NCI-H510A (cell line): Measurements from ENCODE around the gene PLPPR5.

Experiments
- DNase-seq: peaks from one replicate; lab custom pipeline; 2025; lab: John Stamatoyannopoulos, UW

PLPPR5 gene

DNA sequence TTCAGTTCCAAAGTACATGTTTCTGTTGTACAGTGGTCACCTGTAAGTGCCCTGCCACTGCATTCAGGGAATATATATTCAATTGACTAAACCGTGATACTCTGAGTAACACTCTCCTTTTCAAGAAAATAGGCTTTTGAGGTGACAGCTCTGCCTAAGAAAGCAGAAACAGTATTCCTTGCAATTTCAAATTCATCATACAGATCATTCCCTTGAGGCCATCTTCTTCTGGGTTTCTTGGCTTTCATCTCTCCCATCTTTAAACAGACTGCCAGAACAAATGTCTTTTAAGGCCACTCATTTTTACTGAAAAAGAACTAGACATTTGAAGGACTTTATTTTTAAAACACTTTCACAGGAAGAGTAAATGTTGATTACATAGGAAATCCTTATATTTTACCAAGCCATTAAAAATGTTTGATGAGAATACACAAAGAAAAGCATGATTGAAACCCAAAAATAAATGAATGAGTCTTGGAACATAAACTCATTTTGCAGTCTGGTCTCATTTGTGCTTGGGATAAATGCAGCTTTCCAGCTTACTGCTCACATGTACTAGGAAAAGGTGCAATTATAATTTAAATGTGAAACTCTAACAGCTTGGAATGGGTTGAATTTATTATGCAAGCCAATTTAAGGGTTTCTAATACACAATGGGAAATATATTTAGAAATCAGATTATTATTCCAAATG is 34.7 kb downstream of the PLPPR5 start:
- DNase-seq, result no peak

DNA sequence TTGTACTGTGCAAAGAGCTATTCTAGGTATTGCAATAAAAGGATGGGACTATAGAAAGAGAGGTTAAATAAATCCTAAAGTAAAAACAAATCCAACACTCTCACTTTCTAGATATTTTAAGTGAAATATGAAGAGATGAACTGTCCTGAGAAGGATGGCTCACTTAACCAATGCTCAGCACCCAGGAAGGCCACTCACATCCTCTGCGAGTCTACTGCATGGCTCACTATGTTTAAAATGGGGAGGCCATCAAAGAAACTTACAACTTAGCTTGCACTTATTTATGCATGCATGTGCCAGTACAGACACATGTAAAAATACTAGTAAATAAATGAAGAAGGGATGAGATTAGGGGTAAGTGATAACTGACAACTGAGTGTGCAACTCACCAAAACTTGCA is 37.5 kb downstream of the PLPPR5 start:
- no peak for DNase-seq

DNA sequence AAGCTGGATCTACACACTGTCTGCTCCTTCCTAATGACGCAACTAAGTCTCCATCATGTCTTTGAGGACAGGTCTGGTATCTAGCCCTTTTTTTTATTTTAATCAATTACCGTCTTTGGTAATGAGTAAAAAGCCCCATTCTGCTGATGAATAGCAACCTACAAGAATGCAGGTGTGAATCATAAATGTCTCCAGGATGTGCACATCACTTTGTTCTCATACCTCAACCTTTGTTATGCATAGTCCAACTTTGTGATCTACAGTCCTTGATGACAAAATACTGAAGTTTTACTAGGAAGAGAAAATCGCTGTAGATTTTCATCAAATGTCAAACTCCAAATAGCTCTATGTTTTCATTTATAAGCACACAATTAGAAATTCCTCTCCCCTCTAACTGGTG is 39.3 kb downstream of the PLPPR5 start:
- DNase-seq, result no peak

DNA sequence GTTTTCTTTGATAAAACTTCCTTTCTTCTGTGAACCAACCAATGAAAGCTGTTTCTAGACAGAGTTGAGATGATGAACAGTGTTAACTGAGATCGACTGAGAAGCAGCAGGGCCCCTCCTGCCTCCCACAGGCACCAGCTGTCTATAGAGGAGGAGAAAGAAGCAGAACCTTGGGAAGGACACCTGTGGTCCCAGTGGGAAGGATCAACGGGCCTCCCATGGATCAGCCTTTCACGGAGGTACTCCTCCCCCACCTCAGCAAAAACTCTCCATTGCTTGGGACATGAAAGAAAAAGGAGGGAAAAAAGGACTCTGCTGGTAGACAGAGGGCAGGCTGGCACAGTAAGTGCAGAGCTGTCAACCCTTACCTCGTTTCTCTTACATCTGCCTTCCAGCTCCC is 40.5 kb downstream of the PLPPR5 start:
- no peak for DNase-seq

DNA sequence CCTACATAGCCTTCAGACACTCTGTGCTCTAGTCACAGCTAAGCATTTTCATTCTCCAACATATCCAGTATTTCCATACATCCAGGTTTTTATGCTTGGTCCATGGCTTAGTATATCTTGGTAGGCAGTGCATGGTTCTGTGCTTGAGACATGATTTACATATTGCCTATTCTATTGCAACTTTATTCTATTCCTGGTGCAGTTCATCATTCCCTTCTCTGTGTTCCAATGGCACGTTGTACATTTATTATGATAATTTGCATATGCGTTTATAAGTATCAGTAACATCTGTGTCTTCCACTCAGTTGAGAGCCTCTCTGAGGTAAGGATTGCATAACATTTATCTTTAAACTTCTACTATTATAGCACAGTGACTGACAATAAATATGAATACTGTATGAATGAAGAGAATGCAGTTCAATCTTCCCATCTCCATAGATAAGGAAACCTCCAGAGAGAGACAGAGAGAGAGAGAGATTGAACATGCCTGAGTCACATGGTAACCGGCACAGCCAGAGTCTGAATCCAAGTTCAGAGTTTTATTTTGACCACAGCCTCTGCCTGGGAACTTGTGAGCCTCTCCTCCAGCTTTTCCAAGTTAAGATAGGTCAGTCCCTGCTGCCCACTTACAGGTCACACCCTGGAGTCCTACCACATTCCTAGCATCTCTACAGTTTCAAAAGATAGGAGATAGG is 41.5 kb downstream of the PLPPR5 start:
- DNase-seq, result no peak

DNA sequence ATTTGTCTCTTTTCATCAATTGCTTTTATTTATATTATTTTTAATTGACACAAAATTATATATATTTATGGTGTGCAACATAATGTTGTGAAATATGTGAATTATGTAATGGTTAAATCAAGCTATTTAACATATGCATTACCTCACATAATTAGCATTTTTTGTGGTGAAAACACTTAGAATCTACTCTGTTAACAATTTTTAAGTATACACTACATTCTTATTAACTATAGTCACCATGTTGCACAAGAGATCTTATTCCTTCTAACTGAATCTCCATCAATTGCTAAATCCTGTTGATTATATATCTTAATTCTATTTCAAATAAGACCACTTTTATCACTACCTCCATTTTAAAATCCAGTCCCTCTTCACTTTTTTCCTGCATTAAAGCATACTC is 42.5 kb downstream of the PLPPR5 start:
- DNase-seq, result no peak

DNA sequence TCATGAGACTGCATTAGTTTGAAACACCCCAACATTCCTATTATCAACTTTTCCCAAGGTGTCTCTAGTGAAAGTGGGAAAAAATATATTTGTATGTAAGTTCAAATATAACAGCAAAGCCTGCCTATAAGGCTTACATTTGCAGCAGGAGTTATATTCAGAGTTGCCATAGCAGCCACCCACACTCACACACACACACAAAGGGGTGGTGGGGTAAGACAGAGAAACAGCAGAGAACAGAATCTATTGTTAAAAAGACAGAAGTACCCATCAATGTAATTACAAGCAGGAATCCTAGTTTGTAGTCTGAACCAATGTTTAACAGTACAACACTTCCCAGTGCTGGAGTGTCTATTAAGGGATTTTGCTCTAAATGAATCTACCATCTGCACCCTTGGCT is 55.0 kb downstream of the PLPPR5 start:
- no peak for DNase-seq

DNA sequence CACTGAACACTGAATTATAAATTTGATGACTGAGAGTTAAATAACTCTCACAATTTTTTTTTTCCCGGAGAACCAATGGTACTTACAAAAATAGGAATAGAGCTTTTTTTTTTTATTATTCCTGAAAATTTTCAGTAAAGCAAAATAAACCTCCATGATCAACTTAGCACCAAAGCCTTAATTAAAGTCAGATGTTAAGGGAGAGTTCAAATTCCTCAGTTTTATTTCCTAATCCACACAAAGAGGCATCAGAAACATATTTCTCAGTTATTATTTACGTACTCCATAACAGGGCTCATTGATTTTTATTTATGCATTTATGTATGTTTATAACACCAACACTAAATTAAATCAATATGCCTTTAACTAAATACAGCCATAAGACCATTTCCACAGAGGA is 55.5 kb downstream of the PLPPR5 start:
- DNase-seq, result no peak

DNA sequence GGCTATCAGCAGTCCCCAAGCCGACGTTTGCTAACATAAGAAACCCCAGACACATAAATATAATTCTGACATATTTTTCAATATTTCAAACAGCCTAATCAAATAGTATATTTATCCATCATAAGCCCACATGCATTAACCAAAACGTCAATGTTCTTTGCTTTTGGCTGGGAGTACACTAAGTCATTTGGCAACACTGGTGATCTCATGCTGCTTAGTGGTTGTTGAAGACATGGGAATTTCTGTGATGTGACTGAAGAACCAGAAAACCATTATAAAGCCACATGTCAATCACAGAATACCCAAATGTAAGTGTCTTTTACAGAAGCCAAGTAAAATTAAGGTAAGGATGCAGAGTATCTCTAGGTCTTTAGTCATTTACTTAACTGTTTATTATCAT is 57.6 kb downstream of the PLPPR5 start:
- no peak for DNase-seq

DNA sequence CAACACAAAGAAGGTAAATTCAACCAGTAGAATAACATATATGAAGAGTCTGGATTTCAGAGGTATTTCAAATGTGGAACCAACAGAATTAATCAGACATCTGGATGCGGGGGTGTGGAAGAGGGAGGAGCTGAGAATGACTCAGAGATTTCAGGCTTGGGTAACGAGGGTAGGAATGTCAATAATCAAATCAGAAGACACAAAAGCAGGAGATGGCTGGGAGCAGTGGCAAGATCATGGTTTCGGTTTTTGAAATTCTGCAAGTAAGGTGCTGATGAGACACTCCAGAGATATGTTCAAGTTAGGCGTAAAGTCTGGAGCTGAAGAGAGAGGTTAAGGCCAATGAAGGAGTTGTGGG is 64.0 kb downstream of the PLPPR5 start:
- no peak for DNase-seq

DNA sequence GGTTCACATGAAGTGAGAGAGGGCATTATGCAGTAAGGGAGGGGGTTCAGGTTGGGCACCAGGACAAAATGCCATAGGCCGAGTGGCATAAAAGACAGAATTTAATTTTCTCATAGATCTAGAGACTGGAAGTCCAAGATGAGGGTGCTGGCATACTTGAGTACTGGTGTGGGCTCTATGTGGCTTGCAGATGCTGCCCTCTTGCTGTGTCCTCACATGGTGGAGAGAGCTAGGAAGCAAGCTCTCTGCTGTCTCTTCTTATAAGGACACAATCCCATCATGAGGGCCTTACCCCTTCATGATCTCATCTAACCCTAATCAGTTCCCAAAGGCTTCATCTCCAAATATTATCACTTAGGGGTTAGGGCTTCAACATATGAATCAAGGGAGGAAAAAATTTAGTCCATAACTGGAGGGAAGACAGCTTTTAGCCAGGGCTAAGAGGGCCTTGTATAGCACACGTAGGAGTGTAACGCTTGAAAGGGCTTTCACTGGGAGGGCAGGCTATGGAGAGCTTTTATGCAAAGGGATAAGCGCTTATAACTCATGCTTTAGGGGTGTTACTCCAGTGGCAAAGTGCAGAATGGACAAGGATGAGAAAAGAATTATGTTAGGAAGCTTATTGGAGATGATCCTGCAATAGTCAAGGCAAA is 64.5 kb downstream of the PLPPR5 start:
- DNase-seq, result no peak

DNA sequence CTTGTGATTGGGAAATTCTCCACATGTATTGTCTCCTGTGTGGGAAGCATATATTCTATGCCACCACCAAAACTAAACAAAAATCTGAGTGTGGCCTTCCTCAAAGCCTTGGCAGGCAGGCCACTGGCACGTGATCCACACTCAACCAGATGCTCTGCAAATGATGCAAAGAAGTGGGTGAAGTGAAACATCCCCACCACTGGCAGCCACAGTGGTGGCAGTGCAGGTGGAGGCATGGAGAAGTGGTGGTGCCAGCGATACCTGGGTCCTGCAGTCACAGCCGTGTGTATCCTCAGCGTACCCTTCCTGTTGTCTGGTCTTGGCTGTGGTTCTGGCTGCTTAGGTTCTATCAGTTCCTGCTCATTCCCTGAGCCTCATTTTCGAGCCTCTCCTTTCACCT is 65.2 kb downstream of the PLPPR5 start:
- DNase-seq, result no peak

DNA sequence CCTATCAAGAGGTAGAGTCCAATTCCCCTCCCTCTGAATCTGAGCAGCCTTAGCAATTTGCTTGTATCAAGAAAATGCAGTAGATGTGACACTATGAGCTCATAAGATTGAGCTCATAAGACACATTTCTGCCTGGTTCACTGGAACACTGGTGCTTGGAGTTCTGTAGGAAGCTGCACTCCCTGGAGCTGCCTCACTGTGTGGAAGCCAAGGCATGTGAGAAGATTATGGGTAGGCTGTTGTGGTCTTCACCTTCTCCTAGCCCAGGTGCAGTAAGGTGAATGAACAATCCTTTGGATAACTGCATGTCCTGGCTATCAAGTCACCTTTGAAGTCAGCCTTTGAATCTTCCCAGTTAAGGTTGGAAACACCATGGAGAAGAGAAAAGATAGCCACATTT is 67.3 kb downstream of the PLPPR5 start:
- DNase-seq, result no peak

DNA sequence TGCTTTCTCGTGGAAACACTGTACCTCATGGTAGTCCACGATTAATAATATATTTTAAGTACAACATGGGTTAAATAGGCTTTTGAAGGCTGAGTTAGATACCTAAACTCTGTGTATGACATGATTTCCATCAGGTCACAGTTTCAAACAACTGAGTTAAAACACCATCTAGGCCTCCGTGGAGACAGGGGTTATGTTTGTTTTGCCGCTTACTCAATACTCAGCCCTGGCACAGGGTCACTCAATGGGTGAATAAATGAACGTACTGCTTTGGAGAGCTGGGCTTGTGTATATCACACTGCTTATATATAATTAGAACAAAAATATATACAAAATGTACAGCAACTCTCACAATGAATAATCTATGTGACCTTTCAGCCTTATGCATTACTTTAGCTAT is 72.5 kb downstream of the PLPPR5 start:
- DNase-seq, result no peak

DNA sequence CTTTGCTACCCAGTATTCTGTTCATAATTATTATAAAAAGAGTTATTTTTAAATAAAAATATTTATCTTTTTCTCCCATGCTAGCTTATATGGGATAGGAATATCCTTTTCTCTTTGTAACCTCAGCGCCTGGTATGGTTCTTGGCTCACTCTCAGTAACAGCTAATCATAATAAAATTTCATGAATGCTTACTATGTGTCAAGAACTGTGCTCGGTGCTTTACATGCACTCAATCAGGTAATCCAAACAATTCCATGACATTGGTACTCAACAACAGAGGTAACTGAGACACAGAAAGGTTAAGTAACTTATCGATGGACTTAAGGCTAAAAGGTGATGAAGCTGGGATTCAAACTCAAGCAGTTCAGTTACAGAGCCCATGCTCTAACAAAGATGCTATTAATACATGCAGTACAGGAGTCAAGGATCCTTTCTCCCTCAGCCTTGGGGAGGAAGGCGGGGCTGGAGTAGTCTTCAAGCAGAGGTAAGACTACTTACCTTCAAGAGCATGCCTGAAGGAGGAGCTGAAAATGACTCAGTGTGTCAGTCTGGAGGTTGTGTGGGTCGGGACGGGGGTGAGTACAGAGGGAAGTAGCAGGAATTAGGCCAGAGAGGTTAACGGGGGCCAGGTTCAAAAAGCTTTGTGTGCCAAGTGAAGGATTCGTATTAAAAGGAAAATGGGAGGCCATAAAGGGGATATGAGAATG is 73.4 kb downstream of the PLPPR5 start:
- DNase-seq, result no peak

DNA sequence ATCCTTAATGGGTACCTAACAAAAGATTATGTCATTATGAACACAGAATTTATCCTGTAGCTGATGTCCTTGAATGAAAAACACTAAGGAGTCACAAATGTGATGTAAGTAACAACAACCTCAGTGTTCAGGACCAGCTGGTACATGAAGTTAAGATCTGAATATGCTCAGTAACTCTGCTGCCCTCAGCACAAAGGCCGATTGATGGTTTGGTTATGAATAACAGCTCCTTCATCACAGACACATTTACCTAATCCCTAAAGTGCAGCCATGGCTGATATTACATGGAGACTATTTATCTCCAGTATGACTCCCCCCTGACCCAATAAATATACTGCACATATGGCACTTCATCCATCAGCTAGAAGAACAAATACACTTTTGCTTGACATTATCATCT is 75.2 kb downstream of the PLPPR5 start:
- no peak for DNase-seq

DNA sequence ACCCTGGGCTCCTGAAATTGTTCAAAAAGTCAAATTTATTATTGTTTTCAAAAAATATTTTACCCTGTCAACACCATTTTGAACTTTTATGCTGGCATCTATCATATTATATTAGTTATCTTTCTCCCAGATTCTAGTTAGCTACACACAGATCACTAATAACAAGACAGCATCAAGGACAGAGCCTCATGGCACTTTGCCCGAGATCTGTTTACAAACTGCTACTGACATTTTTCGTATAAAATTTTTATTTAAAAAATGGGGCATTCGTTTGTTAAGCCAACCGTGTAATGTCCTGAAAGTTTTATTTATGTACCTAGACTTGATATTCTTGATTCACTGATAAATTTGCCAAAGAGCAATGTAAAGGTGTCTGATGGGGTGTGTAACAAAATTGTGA is 78.1 kb downstream of the PLPPR5 start:
- DNase-seq, result no peak

DNA sequence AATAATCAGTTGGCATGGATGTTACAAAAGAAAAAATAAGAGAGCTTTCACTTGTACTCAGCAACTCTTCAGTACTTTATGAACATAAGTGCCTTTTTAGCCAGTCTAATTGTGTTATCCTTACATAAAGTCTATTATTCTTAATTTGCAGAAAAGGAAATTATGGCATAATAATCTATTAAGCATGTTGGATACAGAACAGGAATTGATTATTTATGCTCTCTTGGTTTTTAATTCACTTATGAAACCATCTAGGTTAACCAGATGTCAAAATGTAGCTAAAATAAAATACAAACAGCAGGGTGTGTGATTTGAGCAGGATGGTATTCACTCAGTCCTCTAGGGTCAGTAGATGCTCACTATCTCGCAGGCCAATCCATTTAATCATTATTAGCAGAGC is 79.7 kb downstream of the PLPPR5 start:
- DNase-seq, result no peak

DNA sequence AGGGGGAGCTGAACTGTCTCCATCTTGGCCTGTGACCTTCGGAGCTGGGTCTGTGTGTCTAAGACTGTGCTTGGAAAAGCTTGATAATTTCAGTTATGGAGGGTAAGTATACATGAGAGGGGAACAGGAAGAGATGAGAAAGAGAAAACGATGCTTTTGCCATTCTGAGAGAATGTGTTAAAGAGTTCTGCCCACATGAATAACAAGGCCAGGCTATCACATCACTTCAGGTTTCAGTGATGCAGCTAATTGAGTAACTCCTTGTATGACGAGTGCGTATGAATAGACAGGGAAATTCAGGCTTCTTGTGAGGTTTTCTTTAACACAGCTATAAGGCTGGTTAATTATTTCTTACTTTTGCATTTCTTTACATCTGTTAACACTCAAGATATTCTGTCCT is 81.0 kb downstream of the PLPPR5 start:
- DNase-seq, result no peak

DNA sequence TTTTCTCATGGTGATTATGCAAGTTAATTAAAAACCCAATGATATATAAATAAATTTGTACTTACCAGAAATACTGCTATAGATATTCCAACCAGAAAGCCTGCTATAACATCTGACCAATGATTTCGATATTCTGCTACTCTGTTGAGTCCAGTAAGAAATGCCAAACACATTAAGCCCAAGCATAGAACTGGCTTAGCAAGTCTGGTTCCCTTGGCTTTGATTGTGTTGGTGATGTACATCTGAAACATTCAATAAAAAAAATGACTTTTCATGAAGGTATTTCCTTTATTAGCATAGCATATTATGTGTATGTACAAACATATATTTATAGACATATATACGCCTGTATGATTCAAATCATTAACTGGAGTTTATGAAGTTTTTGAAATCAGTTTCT is 82.8 kb downstream of the PLPPR5 start:
- DNase-seq, result no peak

DNA sequence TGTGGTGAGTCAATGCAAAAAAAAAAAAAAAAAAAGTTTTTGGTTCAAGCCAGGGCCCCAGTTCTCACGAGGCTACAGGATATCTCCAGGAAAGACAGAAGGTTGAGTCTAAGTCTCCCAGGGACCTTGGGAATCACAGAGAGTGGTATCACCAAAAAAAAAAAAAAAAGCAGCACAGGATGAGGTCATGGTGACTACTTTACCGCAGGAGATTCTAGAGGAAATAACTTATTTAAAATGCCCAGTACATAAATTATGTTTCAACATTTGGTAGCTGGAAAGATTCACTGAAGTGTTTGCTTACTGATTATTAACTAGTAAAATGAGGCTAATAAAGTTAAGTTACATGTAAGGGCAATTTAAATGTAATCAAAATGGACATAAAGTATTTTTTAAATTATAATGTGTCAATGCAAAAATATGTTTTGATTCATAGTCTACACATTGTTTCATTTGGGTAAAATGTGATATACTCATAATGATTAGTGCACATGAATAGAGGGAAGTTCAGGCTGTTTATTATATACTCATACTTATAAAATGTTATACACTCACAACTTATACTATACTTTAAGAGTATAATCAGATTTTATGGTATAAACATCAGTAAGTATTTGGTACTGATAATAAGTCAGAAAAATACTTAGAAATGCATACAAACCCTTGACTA is 84.1 kb downstream of the PLPPR5 start:
- no peak for DNase-seq

DNA sequence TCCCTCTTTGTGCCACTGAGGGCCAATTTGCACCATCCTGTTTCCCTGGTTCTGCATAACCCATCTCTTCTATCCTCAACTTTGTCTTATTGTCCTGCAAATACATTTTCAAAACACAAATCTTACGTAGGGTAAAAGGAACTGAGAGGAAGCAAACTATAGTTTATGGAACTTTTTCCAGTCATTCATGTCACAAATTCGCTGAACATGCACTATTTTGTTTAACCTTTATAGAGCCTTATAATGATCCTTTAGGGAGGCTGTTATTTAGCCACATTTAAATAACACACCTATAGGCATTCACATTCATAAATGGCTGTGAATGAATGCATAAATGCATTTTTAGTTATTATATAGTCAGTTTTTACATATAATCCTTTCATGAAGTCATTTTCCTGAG is 85.0 kb downstream of the PLPPR5 start:
- DNase-seq, result no peak

DNA sequence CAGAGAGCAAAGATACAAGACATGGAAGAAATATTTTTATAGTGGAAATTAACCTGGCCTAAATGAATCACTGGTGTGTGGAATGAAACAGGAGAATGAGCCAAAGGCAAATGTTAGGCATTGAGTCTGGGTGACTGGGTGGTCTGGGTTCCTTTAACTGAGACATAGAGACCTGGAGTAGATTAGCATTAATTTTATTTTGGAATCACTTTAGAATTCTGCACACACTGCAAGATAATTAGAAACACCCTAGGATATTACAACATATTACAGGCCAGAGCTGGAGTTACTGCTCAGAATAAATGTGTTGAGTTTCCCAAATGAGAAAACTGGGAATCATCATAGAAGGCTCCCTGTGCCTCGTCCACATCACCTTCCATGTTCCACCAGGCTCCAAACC is 85.5 kb downstream of the PLPPR5 start:
- DNase-seq, result no peak
